ENCODE results near the gene MAST4. TPM values are rescaled to one million over a fixed set of nuclear protein-coding genes. Genes with fewer than 3 reads are reported as not detected.

MAST4 gene
- total RNA-seq, 2 donors from 2014 or later = 11.0 to 11.5 TPM

GRCh38 chr5:66912787-66913186 is 316.6 kb downstream of the MAST4 start:
- Histone ChIP-seq H3K9ac (ENCODE audit: extremely low read depth, low read length, poor library complexity, severe bottlenecking) (no peak overlapping the region), H3K36me3 (ENCODE audit: control insufficient read depth, insufficient read depth, low read length) (no peaks in the 10 kb centered on the region), H3K4me3 (ENCODE audit: low read length) (no peak overlapping the region), H3K27me3 (ENCODE audit: control insufficient read depth, insufficient read depth, low read length, poor library complexity, severe bottlenecking) (no peaks in the 10 kb centered on the region), H3K4me1 (ENCODE audit: control insufficient read depth, insufficient read depth, low read length) (peaks cover 5% of the 10 kb centered on the region), H3K27ac (ENCODE audit: low read depth, low read length) (no peak overlapping the region), H3K9me3 (ENCODE audit: control insufficient read depth, low read length) (no peaks in the 10 kb centered on the region)
- Mint-ChIP-seq H3K4me3 (no peak overlapping the region), H3K36me3 (ENCODE audit: low read depth) (no peaks in the 10 kb centered on the region), H3K9me3 (peaks cover 2% of the 10 kb centered on the region), H3K27me3 (ENCODE audit: insufficient read depth) (no peaks in the 10 kb centered on the region), H3K27ac (no peak overlapping the region), H3K4me1 (peaks cover 14% of the 10 kb centered on the region)
- no peak for TF ChIP-seq CTCF (conservative IDR thresholded peaks at IDR 0.05)
- DNase-seq = no peak

- no peaks in the 10 kb centered on the region for H3K27me3 ChIP-seq (ENCODE audit: control insufficient read depth, insufficient read depth, low read length, poor library complexity, severe bottlenecking)
- no peaks in the 10 kb centered on the region for H3K36me3 Mint-ChIP-seq (ENCODE audit: low read depth)
- H3K9me3 Mint-ChIP-seq = no peaks in the 10 kb centered on the region
- DNase-seq = no peak
- TF ChIP-seq CTCF (conservative IDR thresholded peaks at IDR 0.05) = no peak
- H3K27ac Mint-ChIP-seq = no peak overlapping the region
- H3K27me3 Mint-ChIP-seq (ENCODE audit: insufficient read depth) = no peaks in the 10 kb centered on the region
- H3K4me1 ChIP-seq (ENCODE audit: control insufficient read depth, insufficient read depth, low read length) = no peaks in the 10 kb centered on the region
- no peaks in the 10 kb centered on the region for H3K9me3 ChIP-seq (ENCODE audit: control insufficient read depth, low read length)
- WGBS, 2 experiments (ENCODE audit: insufficient coverage in 1 of 2, insufficient read length in 1 of 2) = 85 to 90% methylated on average over 6 to 7 of the region's 7 CpGs
- H3K4me1 Mint-ChIP-seq = no peaks in the 10 kb centered on the region
- no peak overlapping the region for H3K9ac ChIP-seq (ENCODE audit: extremely low read depth, low read length, poor library complexity, severe bottlenecking)
- H3K27ac ChIP-seq (ENCODE audit: low read depth, low read length) = no peak overlapping the region
- H3K36me3 ChIP-seq (ENCODE audit: control insufficient read depth, insufficient read depth, low read length) = no peaks in the 10 kb centered on the region
- no peak overlapping the region for H3K4me3 ChIP-seq (ENCODE audit: low read length)
- no peak overlapping the region for H3K4me3 Mint-ChIP-seq
These were observed 319.3 kb downstream of the MAST4 start for GRCh38 chr5:66915531-66915930.

GRCh38 chr5:66922881-66923280 is 326.7 kb downstream of the MAST4 start:
- H3K4me3 Mint-ChIP-seq = no peak overlapping the region
- H3K9me3 ChIP-seq (ENCODE audit: control insufficient read depth, low read length) = no peaks in the 10 kb centered on the region
- H3K4me1 Mint-ChIP-seq = no peaks in the 10 kb centered on the region
- WGBS, 2 experiments (ENCODE audit: insufficient coverage in 1 of 2, insufficient read length in 1 of 2) = 70 to 80% methylated on average over 4 to 5 of the region's 5 CpGs
- H3K36me3 Mint-ChIP-seq (ENCODE audit: low read depth) = no peaks in the 10 kb centered on the region
- H3K4me3 ChIP-seq (ENCODE audit: low read length) = no peak overlapping the region
- no peaks in the 10 kb centered on the region for H3K4me1 ChIP-seq (ENCODE audit: control insufficient read depth, insufficient read depth, low read length)
- no peaks in the 10 kb centered on the region for H3K9me3 Mint-ChIP-seq
- no peak for TF ChIP-seq CTCF (conservative IDR thresholded peaks at IDR 0.05)
- no peaks in the 10 kb centered on the region for H3K36me3 ChIP-seq (ENCODE audit: control insufficient read depth, insufficient read depth, low read length)
- no peak overlapping the region for H3K9ac ChIP-seq (ENCODE audit: extremely low read depth, low read length, poor library complexity, severe bottlenecking)
- no peak overlapping the region for H3K27ac ChIP-seq (ENCODE audit: low read depth, low read length)
- H3K27me3 Mint-ChIP-seq (ENCODE audit: insufficient read depth) = no peaks in the 10 kb centered on the region
- DNase-seq = no peak
- no peaks in the 10 kb centered on the region for H3K27me3 ChIP-seq (ENCODE audit: control insufficient read depth, insufficient read depth, low read length, poor library complexity, severe bottlenecking)
- no peak overlapping the region for H3K27ac Mint-ChIP-seq

Measured in endodermal cell (in vitro differentiated cells).